HCT116 (cell line): ENCODE results near the gene TNIP3. TPM values are rescaled to one million over a fixed set of nuclear protein-coding genes. Genes with fewer than 3 reads are reported as not detected.
"Not testable (repeated sequence)": the region's sequence is repeated elsewhere in the genome, so short reads cannot be mapped to it uniquely, and the experiment has no call there.

Source experiments
- ATAC-seq: fragments of 200-7000 bp; cut with Tn5 transposase; 2 replicates; pipeline ENCODE4 v1.9.1; 2020; ENCODE audit warnings: mild to moderate bottlenecking, moderate library complexity
- BruUV-seq: library from RNA; stranded (reverse); fragments of 400-500 nt; replicated peaks from 2 replicates; lab custom pipeline; 2021; lab: Mats Ljungman, UMichigan
- CTCF ChIA-PET: fragments of 300-600 bp; sonication (Branson Sonifier 250); formaldehyde crosslinking; loops from one replicate; lab custom pipeline; 2021; ENCODE audit warnings: antibody characterized with exemption; lab: Charles Lee
- POLR2A ChIA-PET: fragments of 300-600, 350-600 bp; sonication (Branson Sonifier 250); formaldehyde crosslinking; loops from one replicate; lab custom pipeline; 2021; ENCODE audit warnings: antibody characterized with exemption; lab: Charles Lee
- RAD21 ChIA-PET, 2 experiments: fragments of 300-600 bp; sonication (Branson Sonifier 250); formaldehyde crosslinking; loops; one replicate each; lab custom pipeline; 2023; ENCODE audit warnings: low total read pairs in 2 of 2; ENCODE audit not compliant: uncharacterized antibody in 2 of 2, unreplicated experiment in 2 of 2, low non-redundant PET in 1 of 2; lab: Charles Lee
- DNase-seq: peaks from one replicate; pipeline ENCODE4 v3.0.0-alpha.2; 2010; ENCODE audit warnings: low read depth, low spot score
- H2AFZ ChIP-seq: fragments of 200-600 bp; shearing (Covaris generic), sonication (generic); 2 replicates; pipeline ENCODE4 v1.6.1; 2017; ENCODE audit warnings: low read depth, mixed run types, mixed read lengths, antibody characterized with exemption, low read length; ENCODE audit not compliant: poor library complexity, severe bottlenecking
- H3K27ac ChIP-seq: 2 replicates; pipeline ENCODE4 v1.5.1; 2012; ENCODE audit warnings: low read depth, low read length
- H3K27me3 ChIP-seq: fragments of 200-600 bp; sonication (generic); 2 replicates; pipeline ENCODE4 v1.6.1; 2016; ENCODE audit warnings: mixed run types, low read length, mixed read lengths; ENCODE audit not compliant: insufficient read depth
- H3K36me3 ChIP-seq, 2 experiments: fragments of 200-500 bp in 1 of 2; fragments of 200-600 bp in 1 of 2; sonication (Bioruptor generic) in 1 of 2; sonication (generic) in 1 of 2; 2 replicates each; pipeline versions ENCODE4 v1.5.1 to v1.6.1; 2014 to 2016; ENCODE audit warnings: low read length in 2 of 2, inconsistent platforms in 1 of 2, mixed read lengths in 1 of 2, mixed run types in 1 of 2; ENCODE audit not compliant: insufficient read depth in 2 of 2, control insufficient read depth in 1 of 2
- H3K4me1 ChIP-seq, 2 experiments: fragments of 200-600 bp in 1 of 2; sonication (generic) in 1 of 2; 2 replicates each; pipeline versions ENCODE4 v1.5.1 to v1.6.1; 2012 to 2017; ENCODE audit warnings: low read length in 2 of 2, inconsistent platforms in 1 of 2, mild to moderate bottlenecking in 1 of 2, mixed read lengths in 1 of 2, mixed run types in 1 of 2, moderate library complexity in 1 of 2; ENCODE audit not compliant: insufficient read depth in 2 of 2, control insufficient read depth in 1 of 2
- H3K4me2 ChIP-seq: fragments of 200-600 bp; sonication (generic); 2 replicates; pipeline ENCODE4 v1.6.1; 2017; ENCODE audit warnings: mixed run types, low read length, mixed read lengths
- H3K4me3 ChIP-seq, 2 experiments: fragments of 200-600 bp in 1 of 2; sonication (generic) in 1 of 2; replicated peaks in 1 of 2; 2 replicates each; pipeline ENCODE4 v1.5.1; 2011 to 2016; ENCODE audit warnings: low read length in 2 of 2, control low read depth in 1 of 2, low read depth in 1 of 2, mild to moderate bottlenecking in 1 of 2, mixed read lengths in 1 of 2, mixed run types in 1 of 2
- H3K79me2 ChIP-seq: fragments of 200-600 bp; sonication (generic); 2 replicates; pipeline ENCODE4 v1.6.1; 2017; ENCODE audit warnings: mild to moderate bottlenecking, mixed run types, low read length, moderate library complexity, mixed read lengths; ENCODE audit not compliant: insufficient read depth
- H3K9ac ChIP-seq: fragments of 200-600 bp; sonication (generic); 2 replicates; pipeline ENCODE4 v1.6.1; 2016; ENCODE audit warnings: low read length, mixed read lengths
- H3K9me2 ChIP-seq: fragments of 200-600 bp; sonication (generic), shearing (Covaris generic); 2 replicates; pipeline ENCODE4 v1.6.1; 2017; ENCODE audit warnings: mixed run types, mild to moderate bottlenecking, moderate library complexity; ENCODE audit not compliant: insufficient read depth
- H3K9me3 ChIP-seq, 2 experiments: fragments of 200-500 bp in 1 of 2; fragments of 200-600 bp in 1 of 2; sonication (Bioruptor generic) in 1 of 2; sonication (generic) in 1 of 2; 2 replicates each; pipeline ENCODE4 v1.6.1; 2014 to 2017; ENCODE audit warnings: low read length in 2 of 2, mixed read lengths in 2 of 2, inconsistent platforms in 1 of 2, low read depth in 1 of 2, mild to moderate bottlenecking in 1 of 2, mixed run types in 1 of 2, moderate library complexity in 1 of 2; ENCODE audit not compliant: control insufficient read depth in 1 of 2, insufficient read depth in 1 of 2
- H4K20me1 ChIP-seq: fragments of 200-600 bp; sonication (generic), shearing (Covaris generic); 2 replicates; pipeline ENCODE4 v1.6.1; 2017; ENCODE audit warnings: mixed run types, mild to moderate bottlenecking, moderate library complexity; ENCODE audit not compliant: insufficient read depth
- ELF1 ChIP-seq: IDR thresholded peaks from 2 replicates; pipeline ENCODE4 v1.6.1; 2012; ENCODE audit warnings: low read depth, borderline replicate concordance
- FOSL1 ChIP-seq: IDR thresholded peaks from 2 replicates; pipeline ENCODE4 v1.6.1; 2012; ENCODE audit warnings: low read depth
- intact Hi-C: fragments of 100-400 bp; cut with micrococcal nuclease; formaldehyde crosslinking; loops from 2 replicates; pipeline ENCODE4 v1.10.0; 2022
- total RNA-seq: library from RNA; stranded (reverse); gene quantifications from one replicate; pipeline ENCODE4 v1.2.1, GENCODE V29; 2021; ENCODE audit not compliant: unreplicated experiment
- TF ChIP-seq, protein P1 (sequence below): IDR thresholded peaks from 2 replicates; pipeline ENCODE4 v1.6.1; 2011; ENCODE audit warnings: mild to moderate bottlenecking, low read length, moderate library complexity; ENCODE audit not compliant: insufficient replicate concordance; ENCODE audit errors: extremely low read depth

The TNIP3 gene
- total RNA-seq, 1 experiment from 2014 or later = not detected

DNA sequence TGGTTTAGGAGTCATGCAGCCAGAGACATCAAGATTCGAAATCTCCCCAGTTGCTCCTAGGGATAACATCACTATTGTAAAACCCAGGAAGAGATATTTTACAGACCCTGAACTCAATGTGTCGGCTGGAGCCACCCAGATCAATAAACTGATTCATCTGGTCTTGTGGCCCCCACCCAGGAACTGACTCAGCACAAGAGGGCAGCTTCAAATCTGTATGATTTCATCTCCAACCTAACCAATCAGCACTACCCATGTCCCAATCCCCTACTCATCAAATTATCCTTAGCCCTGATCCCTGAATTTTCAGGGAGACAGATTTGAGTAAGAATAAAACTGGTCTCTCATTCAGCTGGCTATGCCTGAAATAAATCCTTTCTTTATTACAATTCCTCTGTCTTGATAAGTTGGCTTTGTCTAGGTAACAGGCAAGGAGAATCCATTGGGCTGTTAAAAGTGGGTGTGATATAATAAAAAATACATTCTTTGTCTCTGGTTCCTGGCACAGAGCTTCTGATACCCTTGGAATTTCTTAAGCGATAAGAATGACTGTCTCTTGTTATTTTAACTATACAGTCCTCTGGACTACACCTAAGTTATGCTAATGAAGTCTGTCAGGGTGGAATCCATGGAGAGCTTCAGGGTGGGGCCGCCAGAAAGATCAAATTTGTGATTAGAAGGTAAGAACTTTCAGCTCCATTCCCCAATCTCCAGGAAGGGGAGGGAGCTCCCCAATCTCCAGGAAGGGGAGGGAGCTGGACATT lies 44.3 kb upstream of the TNIP3 start:
- RAD21 ChIA-PET = no interaction called here
- ATAC-seq = no peak
- no TSS peak for BruUV-seq
- POLR2A ChIA-PET = no interaction called here
- CTCF ChIA-PET = interaction anchor here (1.6 kb wide), 1 partner anchor 16 kb away, joined by 4 read pairs; no protein-coding TSS in a partner anchor
- no peaks in the 10 kb centered on the region for H3K36me3 ChIP-seq
- peak; percentile 20; the same call in 1 of the 2 replicates for TF ChIP-seq FOSL1
- TF ChIP-seq, protein P1, sequence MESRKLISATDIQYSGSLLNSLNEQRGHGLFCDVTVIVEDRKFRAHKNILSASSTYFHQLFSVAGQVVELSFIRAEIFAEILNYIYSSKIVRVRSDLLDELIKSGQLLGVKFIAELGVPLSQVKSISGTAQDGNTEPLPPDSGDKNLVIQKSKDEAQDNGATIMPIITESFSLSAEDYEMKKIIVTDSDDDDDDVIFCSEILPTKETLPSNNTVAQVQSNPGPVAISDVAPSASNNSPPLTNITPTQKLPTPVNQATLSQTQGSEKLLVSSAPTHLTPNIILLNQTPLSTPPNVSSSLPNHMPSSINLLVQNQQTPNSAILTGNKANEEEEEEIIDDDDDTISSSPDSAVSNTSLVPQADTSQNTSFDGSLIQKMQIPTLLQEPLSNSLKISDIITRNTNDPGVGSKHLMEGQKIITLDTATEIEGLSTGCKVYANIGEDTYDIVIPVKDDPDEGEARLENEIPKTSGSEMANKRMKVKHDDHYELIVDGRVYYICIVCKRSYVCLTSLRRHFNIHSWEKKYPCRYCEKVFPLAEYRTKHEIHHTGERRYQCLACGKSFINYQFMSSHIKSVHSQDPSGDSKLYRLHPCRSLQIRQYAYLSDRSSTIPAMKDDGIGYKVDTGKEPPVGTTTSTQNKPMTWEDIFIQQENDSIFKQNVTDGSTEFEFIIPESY = no peak
- TF ChIP-seq ELF1 = no peak
- TF ChIP-seq, all 23 proteins: peak for 1
- Histone ChIP-seq H3K27ac (no peak overlapping the region), H3K9ac (no peak overlapping the region), H3K79me2 (no peaks in the 10 kb centered on the region), H3K9me3 (no peaks in the 10 kb centered on the region), H3K4me1 (no peaks in the 10 kb centered on the region), H3K9me2 (no peaks in the 10 kb centered on the region), H3K4me3 (no peak overlapping the region), H4K20me1 (no peaks in the 10 kb centered on the region), H3K4me2 (no peak overlapping the region), H2AFZ (no peak overlapping the region), H3K27me3 (no peaks in the 10 kb centered on the region)
- intact Hi-C loops = no loop called here
- DNase-seq = no peak

DNA sequence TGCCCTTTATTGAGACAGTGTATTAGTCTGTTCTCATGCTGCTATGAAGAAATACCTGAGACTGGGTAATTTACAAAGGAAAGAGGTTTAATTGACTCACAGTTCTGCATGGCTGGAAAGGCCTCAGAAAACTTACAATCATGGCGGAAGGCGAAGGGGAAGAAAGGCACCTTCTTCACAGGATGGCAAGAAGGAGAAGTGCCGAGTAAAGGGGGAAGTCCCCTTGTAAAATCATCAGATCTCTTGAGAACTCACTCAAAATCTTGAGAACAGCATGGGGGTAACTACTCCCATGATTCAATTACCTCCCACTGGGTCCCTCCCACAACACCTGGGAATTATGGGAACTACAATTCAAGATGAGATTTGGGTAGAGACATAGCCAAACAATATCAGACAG lies 41.7 kb upstream of the TNIP3 start:
- H3K9ac ChIP-seq, CTCF ChIA-PET, H3K4me2 ChIP-seq, H2AFZ ChIP-seq, H3K27ac ChIP-seq, DNase-seq, intact Hi-C loops, ATAC-seq, BruUV-seq, H3K9me2 ChIP-seq, H3K4me1 ChIP-seq, H3K27me3 ChIP-seq, H3K79me2 ChIP-seq, H4K20me1 ChIP-seq, POLR2A ChIA-PET, RAD21 ChIA-PET, H3K9me3 ChIP-seq, H3K4me3 ChIP-seq, H3K36me3 ChIP-seq: not testable (repeated sequence)
